CD4-positive, alpha-beta T cell treated with Interleukin-6 at 100 ng/mL for 8 hours (primary cell): ENCODE data around the gene OR2L13.
"Not testable (repeated sequence)": the region's sequence is repeated elsewhere in the genome, so short reads cannot be mapped to it uniquely, and the experiment has no call there.

Experiments
- DNase-seq: peaks from one replicate; pipeline ENCODE4 v3.0.0-alpha.2; 2020; ENCODE audit warnings: mixed read lengths, low spot score

The OR2L13 gene

GRCh38 chr1:248094884-248095283, at the start of gene OR2L13:
Gene OR2L13 (plus strand): TSS chr1:248095184. CDS start chr1:248099376, 4,192 bp downstream.
- no peak for DNase-seq

GRCh38 chr1:248045209-248045608, 49.8 kb upstream of the OR2L13 start:
- no peak for DNase-seq

- DNase-seq = no peak
Observed at GRCh38 chr1:248046536-248046935, 48.4 kb upstream of the OR2L13 start, which contains the start of gene OR2L3. Gene OR2L3 (plus strand): TSS chr1:248046836. CDS start chr1:248060682, 13,846 bp downstream.

- DNase-seq = no peak
Observed at GRCh38 chr1:248047008-248047407, 48.0 kb upstream of the OR2L13 start.

- no peak for DNase-seq
Observed at GRCh38 chr1:248054671-248055070, 40.3 kb upstream of the OR2L13 start.

- no peak for DNase-seq
Observed at GRCh38 chr1:248055261-248055660, 39.7 kb upstream of the OR2L13 start.

- DNase-seq = no peak
Observed at GRCh38 chr1:248065071-248065470, 29.9 kb upstream of the OR2L13 start.

GRCh38 chr1:248065604-248066003, 29.4 kb upstream of the OR2L13 start:
- no peak for DNase-seq

- DNase-seq = not testable (repeated sequence)
Observed at GRCh38 chr1:248083864-248084263, 11.1 kb upstream of the OR2L13 start.

- DNase-seq = no peak
Observed at GRCh38 chr1:248098529-248098928, 3.5 kb downstream of the OR2L13 start.

GRCh38 chr1:248102847-248103246, 7.9 kb downstream of the OR2L13 start:
- DNase-seq = no peak

- no peak for DNase-seq
Observed at GRCh38 chr1:248111157-248111556, 16.2 kb downstream of the OR2L13 start.

GRCh38 chr1:248114890-248115289, 19.9 kb downstream of the OR2L13 start:
- no peak for DNase-seq

- no peak for DNase-seq
Observed at GRCh38 chr1:248127653-248128052, 32.7 kb downstream of the OR2L13 start.

- no peak for DNase-seq
Observed at GRCh38 chr1:248136811-248137210, 41.8 kb downstream of the OR2L13 start.

- no peak for DNase-seq
Observed at GRCh38 chr1:248140846-248141245, 45.9 kb downstream of the OR2L13 start.

- DNase-seq = no peak
Observed at GRCh38 chr1:248143311-248143710, 48.3 kb downstream of the OR2L13 start.

GRCh38 chr1:248144513-248145198, 49.7 kb downstream of the OR2L13 start, which contains the start of gene OR2M5:
Gene OR2M5 (plus strand): TSS chr1:248145148. CDS start chr1:248145148, 0 bp downstream.
- no peak for DNase-seq
